ENCODE results near the gene MED7.
"Not testable (repeated sequence)": the region's sequence is repeated elsewhere in the genome, so short reads cannot be mapped to it uniquely, and the experiment has no call there.

MED7 gene, protein sequence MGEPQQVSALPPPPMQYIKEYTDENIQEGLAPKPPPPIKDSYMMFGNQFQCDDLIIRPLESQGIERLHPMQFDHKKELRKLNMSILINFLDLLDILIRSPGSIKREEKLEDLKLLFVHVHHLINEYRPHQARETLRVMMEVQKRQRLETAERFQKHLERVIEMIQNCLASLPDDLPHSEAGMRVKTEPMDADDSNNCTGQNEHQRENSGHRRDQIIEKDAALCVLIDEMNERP
- 28.9 to 31.6 reads per million in 2 donors for total RNA-seq

DNA sequence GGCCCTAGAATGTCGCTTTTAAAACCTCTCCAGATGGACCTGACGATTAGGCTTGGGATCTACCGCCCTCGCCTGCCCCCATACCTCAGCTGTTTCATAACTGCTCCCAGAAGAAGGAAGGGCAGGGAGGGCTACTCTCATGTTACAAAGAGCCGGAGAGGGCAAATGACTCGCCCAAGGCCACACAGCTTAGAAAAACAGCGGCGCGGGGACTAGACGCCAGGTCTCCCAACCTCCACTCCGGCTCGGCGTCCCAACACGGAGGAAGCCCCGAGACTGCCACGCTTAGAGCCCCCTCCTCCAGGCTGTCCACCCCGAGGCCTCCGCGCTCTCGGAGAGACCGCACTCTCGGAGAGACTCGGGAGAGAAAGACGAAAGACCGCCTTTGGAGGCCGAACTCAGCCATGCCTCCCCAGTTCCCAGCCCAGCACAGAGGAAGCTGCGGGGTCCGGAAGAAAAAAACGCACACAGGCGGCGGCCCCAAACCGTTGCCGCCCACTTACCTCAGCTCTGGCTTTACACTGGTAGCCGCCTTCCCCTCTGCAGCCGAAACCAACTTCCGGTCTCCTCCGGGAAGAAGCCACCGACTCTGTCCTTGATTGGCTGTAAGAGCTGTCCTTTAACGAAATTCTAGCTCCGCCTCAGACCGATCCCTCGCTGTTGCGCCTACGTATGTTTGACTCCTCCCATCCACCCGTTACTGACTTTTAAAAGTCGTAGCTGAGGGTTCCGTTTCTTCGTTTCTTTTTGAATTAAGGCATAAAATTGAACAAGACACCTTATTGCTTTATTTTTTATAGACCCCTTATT lies at the start of gene MED7:
MED7 (minus strand) TSS at position 549 of the 810 bp plus-strand sequence. CDS start 3,434 bp downstream, outside the sequence.
- peak; percentile 49 for DNase-seq

DNA sequence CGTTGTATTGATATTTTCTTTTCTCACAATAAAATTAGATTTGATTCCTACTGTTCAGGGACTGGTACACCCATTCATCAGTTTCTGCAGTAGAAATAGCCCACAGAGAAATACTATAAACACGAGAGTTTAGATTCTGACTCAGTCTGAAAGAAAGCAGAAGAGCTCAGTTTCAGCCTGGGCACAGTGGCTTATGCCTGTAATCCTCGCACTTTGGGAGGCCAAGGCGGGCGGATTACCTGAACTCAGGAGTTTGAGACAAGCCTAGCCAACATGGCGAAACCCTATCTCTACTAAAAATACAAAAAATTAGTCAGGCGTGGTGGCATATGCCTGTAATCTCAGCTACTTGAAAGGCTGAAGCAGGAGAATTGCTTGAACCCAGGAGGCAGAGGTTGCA lies 46.6 kb upstream of the MED7 start:
- DNase-seq = no peak

DNA sequence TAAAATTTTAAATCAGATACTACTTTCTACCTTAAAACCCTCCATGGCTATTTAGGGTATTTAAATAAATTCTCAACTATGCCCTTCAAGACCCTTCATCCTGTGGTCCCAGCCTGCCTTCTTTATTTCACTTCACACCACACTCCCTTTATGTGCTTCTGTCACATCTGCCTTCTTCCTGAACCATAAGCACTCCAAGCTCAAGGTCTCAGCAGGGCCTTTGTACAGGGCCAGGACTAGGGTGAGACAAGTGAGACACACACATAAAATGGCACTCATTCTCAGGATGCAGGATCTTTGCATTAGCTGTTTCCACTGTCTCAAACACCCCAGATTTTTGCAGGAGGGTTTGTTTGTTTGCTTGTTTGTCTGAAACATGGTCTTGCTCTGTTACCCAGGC lies 45.6 kb upstream of the MED7 start:
- no peak for DNase-seq

DNA sequence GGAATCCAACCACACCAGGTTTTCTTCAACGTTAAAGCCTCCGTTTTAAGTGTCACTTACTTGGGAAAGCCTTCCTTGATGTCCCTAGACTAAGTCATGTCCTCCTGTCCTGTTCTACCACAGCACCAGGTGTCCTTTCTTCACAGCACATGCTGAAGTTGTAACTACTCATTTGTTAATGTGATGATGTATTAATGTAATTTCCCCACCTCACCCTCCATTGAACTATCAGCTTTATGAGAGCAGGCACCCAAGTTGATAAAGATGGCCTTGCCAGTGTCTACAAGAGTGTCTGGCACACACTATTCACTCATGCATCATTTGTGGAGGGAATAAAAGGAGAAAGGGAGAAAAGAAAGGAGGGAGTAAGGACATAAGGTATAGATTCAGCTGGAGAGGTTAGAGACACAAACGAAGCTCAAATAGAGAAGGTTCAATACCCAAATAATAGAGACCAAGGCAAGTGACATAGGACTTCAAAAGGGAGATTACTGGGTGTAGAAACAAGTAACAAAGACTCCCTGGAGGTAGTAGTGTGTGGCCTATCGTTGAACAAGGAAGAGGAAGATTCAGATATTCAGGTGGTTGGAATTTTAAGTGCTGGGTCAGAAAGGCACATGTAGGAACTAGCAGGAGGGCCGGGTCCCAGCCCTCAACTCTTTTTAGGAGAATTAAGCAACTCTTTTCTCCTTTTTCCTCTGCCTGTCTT lies 44.5 kb upstream of the MED7 start:
- no peak for DNase-seq

DNA sequence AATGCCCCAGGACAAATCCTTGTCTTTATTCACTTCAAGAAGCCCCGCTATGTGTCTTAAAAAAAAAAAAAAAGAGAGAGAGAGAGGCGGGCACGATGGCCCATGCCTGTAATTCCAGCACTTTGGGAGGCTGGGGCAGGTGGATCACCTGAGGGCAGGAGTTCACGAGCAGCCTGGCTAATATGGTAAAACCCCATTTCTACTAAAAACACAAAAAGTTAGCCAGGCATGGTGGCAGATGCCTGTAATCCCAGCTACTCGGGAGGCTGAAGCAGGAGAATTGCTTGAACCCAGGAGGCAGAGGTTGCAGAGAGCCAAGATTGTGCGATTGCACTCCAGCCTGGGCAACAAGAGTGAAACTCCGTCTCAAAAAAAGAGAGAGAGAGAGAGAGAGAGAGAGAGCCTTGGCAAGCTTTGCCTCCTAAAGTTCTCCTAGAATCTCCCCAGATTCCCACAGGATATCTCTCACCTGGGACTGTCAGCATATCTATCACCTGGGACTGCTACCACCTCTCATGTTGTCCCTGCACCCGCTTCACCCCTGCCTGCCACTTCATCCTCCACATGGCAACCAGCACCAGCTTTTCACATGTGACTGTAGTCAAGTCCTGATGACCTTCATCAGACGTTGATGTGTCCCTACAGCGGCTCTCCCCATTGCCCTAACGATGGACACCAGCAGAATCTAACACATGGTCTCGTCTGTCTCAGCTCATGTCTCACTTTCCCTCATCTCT lies 43.8 kb upstream of the MED7 start:
- no peak for DNase-seq

DNA sequence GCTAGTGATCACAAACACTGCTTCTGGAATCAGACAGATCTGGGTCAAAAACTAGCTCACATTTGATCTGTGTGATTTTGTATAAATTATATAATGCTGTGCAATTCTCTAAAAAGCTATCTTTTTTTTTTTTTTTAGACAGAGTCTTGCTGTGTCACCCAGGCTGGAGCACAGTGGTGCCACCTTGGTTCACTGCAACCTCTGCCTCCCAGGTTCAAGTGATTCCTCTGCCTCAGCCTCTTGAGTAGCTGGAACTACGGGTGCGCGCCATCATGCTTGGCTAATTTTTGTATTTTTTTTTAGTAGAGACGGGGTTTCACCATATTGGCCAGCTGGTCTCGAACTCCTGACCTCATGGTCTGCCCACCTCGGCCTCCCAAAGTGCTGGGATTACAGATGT lies 42.5 kb upstream of the MED7 start:
- not testable (repeated sequence) for DNase-seq

DNA sequence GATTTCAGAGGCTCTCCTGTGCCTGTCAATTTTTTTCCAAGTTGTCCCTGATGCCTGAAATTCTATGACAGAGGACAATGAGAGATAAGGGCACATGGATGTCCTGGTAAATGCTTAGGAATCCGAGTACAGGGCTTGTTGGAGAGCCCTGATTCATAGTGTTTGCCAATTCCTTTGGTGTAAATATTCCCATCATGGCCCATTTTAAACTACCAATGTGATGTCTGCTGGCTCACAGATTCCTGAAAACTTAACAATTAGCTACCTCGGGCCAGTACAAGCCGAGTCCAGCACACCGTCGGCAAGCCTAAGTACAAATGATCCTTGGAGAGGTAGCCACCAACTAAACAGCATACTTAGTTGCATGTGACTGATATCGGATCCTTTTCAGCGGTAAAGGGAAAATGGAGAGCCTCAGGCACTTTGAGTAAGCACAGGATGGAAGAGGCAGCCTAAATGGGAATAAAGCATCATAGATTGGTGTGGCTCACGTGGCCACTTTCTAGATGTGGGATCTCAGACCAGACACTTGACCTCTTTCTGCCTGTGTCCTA lies 41.5 kb upstream of the MED7 start:
- DNase-seq = no peak

DNA sequence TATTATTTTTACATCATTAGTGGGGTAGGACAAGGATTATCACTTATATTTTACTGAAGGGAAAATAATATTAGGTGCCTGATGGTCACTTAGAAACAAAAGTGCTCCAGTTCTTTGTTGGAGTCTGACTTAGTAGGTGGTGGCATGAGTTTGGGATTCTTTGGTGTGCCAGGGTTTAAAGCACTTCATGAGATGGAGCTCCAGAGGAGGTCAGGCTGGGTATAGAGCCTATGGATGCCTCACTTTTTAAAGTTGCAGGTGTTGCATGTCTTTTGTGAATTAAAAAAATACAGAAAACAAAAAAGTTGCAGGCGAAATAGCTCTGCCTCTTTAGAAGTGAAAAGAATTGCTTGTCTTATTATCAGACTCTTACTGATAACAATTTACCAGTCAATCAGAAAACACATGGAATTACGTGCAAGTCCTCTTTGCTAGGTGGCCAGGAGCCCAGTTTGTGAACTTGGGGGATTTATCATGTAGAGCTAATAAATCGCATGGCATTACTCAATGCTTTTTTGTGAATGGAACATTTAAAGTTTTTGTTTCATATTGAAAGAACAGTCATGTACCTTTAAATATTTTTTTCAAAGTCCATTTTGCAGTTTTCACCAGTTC lies 39.6 kb upstream of the MED7 start:
- no peak for DNase-seq

DNA sequence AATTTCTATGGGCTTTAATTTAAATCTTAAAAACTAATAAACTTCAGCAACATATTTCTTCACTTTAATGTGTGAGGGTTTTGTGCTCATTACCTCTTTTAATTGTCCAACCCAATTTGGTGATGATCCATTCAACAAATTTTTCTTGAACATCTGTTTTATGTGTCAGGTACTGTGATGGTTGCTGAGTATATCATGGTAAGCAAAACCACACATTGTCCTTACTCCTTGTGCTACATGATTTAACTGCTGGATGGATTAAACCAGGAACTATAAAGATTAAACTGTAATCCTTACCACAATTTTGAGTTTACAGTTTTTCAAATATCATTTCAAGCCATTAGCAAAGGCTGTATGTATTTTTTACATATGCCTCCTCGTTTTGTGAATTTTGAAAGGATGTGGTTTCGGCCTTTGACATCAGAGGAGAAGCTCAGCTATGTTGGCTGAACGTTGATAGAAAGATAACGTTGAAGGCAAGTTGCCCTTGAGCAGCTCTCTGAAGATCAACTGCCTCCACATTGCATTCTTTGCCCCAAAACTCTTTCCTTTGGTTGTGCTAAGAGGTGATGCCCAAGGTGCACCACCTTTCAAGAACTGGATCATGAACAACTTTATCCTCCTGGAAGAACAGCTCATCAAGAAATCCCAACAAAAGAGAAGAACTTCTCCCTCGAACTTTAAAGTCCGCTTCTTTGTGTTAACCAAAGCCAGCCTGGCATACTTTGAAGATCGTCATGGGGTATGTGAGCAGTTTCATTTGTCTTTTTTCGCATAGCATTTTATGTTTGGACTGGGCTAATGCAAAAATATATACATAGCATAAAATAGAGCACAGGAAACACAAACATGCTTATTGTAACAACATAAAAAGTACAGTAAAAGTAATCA lies 38.0 kb upstream of the MED7 start, which contains the start of gene ITK:
ITK (plus strand) TSS at position 467 of the 891 bp plus-strand sequence; CDS start at position 605, 138 bp downstream.
- DNase-seq = no peak

DNA sequence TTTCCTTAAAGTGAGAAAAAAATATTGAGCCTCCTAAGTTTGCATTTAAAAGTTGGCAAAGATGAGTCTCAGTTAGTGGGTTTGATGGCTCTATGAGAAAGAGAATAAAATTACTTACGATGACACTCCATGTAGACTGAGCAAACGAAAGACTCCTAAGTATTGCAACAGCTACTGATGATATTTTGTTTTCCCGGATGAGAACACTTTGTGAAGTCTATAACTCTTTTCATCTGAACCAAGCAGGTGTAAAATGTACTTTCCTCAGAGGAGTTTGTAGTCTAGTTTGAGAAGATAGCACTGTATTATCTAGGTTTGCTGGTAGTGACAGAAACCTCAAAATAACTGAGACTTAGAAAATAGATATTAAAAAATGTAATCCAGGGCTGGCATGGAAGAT lies 36.3 kb upstream of the MED7 start:
- no peak for DNase-seq

DNA sequence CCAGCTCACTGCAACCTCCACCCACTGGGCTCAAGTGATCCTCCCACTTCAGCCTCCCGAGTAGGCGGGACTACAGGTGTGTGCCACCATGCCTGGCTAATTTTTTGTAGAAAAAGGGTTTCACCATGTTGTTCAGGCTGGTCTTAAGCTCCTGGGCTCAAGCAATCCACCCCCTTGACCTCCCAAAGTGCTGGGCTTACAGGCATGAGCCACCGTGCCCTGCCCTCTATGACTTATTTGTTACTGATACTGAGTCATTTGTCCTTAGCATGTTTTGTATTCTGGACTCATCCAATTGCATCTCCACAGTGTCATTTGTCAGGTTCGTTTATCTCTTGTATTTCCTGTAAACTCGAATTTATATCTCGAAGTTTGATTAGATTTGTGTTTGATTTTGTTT lies 35.3 kb upstream of the MED7 start:
- no peak for DNase-seq

DNA sequence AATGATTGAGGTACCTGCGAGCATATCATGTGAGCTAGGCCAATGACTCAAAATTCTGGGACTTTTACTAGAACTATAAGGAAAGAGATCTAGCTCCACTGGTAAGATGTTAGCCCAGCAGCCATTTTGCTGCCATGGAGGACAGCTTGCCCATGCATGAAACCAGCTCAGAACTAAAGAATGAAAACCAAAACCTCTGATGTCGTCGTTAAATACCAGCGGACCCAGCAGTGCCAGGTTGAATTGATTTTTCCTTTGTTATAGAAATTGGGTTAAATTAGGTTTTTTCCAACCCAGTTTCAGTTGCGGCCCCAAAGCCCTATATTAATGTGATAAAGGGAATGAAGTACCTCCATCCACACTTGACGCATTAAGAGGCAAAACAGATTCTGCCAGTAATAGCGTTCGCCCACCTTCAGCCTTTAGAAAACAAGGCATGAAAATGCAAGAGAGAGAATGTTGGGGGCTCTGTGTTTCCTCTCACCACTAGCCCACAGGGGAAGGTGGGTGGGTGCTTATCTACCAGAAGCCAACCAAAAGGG lies 32.5 kb upstream of the MED7 start:
- no peak for DNase-seq

DNA sequence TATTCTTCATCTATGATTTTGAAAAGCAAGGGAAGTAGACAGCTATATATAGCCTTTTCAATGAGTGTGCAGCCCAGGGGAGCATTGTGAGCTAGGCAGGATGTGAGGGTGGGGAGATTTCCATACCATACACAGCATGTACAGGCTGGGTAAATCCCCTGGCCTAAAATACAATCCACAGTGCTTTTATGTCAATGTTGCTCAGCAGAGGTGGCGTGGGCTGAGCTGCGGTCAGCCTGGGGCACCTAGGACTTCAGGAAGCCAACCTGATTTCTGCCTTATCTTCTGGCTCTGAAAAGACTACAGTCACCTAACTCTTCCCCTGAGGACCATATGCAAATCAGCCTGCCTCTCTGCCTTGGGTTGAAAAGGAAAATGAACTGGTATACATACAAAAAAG lies 29.7 kb upstream of the MED7 start:
- peak; percentile 42 for DNase-seq

DNA sequence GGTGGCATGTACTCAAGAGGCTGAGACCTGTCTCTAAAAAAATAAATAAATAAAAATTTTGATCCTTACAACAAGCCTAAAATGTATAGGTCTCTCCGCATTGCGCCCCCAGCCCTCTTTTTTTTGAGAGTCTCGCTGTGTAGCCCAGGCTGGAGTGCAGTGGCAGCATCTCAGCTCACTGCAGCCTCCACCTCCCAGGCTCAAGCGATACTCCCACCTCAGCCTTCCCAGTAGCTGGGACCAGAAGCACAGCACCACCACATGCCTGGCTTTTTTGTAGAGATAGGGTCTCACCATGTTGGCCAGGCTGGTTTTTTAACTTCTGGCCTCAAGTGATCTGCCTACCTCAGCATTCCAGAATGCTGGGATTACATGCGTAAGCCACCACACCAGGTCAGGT lies 25.6 kb upstream of the MED7 start:
- DNase-seq = no peak

DNA sequence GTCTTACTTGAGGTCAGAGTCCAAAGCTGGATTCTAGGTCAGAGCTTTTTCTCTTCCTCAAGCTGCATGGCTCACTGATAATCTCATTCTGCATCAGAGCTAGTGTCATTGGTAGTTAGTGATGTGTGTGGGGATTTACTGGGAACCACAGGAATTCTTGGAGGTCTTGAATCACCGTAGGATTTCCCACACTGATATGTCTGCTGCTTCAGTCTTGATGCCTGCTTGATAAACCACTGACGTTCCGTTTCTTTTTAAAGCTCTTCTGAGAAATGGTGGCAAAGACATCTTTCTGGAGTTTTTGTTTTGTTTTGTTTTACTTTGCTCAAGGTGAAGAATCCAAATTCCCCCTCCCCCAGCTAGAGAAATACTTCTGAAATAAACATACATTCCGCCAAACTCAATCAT lies 24.6 kb upstream of the MED7 start:
- DNase-seq = no peak

DNA sequence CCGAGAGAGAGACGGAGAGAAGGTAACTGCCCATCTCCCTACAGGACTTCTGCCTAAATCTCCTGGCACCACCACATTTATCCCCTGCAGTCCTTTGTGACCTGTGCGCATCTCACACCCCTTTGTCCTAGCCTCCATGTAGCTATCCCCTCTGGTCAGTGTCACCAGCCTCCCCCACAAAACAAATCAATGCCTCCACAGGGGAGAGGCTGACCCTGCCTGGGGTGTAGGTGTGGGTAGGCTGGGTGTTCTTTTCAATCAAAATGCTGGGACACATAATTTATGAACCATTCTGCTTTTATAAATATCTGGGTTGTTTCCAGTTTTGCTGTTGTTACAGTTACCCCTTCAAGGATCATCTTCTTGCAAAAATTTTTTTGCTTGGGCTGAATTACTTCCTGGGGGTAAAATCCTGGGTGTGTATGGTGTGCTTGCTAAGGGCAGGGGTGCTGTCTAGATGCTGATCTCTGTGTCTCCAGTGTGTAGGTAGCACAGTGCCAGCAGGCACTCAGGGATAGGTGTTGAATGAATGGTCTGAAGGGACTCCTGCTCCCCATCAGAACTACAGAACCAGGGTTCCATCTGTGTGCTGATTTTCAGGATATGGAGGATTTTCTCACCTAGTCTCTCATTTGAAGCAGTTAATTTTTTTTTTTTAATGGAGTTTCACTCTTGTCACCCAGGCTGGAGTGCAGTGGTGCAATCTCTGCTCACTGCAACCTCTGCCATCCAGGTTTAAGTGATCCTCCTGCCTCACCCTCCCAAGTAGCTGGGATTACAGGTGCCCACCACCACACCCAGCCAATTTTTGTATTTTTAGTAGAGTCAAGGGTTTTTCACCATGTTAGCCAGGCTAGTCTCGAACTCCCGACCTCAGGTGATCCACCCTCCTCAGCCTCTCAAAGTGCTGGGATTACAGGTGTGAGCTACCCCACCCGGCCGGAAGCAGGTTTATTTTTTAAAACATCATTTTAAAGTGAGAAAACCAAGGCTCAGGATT lies 23.8 kb upstream of the MED7 start, which contains the start of gene GARIN3:
GARIN3 (minus strand) TSS at position 51 of the 1,000 bp plus-strand sequence. CDS start 96 bp downstream, outside the sequence.
- no peak for DNase-seq

DNA sequence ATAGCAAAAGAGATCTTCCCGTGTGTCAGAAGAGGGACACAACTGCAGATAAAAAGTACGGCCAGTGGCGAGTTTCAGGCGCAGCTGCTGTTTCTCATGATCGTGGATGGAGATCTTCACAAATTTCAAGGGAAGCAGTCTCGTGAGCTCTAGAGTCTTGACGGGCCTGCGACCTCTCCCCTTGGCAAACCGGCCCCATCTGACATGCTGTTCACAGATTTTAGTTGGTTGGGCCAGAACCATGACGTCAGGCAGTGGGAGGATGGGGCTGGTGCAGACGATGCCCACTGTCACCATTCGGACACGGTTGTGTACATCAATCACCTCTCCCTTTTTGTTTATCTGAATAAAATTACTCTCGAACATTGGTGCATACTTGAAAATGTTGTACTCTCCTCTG lies 23.0 kb upstream of the MED7 start:
- DNase-seq = no peak

DNA sequence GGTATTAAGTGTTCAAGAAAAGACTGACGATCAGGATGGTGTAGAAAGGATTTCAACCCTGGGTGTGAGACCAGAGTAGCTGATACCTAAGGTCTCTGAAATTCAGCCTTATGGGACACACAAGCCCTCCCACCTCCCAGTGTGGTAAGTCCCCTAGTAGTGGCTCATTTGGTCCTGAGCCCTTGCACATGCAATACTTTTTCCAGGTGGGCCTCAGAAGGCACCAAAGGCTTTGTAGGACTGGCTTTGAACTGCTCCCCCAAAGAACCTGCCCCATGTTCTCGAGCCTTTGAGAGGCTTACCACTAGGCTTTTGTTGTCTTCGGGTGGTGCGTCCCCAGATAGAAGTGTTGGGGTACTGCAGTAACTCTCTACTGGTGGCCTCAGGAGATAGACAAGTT lies 22.6 kb upstream of the MED7 start:
- no peak for DNase-seq

DNA sequence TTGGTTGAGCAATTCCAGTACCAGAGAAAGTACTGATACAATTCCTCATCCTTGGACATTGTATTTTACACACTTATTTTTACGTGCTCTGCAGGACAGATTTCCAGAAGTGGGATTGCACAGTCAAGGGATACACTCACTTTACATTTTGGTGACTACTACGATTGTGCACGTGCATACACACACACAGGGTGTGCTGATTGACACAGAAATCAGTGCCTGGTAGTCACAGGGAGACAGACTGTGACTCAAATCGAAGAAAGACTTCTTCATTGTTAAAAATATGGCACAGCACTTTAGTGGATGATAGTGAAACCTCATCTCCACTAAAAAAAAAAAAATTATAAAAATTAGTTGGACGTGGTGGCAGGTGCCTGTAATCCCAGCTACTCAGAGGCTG lies 21.9 kb upstream of the MED7 start:
- DNase-seq = no peak

Data from activated gamma-delta T cell (primary cell).